Fibroblast of the aortic adventitia (primary cell): Measurements from ENCODE around the gene AP4E1. TPM values are rescaled to one million over a fixed set of nuclear protein-coding genes. Genes with fewer than 3 reads are reported as not detected.
"Not testable (repeated sequence)": the region's sequence is repeated elsewhere in the genome, so short reads cannot be mapped to it uniquely, and the experiment has no call there.

Experiments used
- DNase-seq: peaks from one replicate; pipeline ENCODE4 v3.0.0-alpha.2; 2010; ENCODE audit warnings: low read depth
- H3K4me3 ChIP-seq: 2 replicates; pipeline ENCODE4 v1.5.1; 2011; ENCODE audit warnings: low read depth, mild to moderate bottlenecking, control low read depth, low read length, moderate library complexity
- total RNA-seq: library from RNA; depleted of rRNA; stranded (reverse); fragments of >200 nt; gene quantifications from 2 replicates; pipeline ENCODE4 v1.2.3, GENCODE V29; 2012; ENCODE audit warnings: low replicate concordance
- TF ChIP-seq, protein P1 (sequence below): IDR thresholded peaks from 2 replicates; pipeline ENCODE4 v1.5.1; 2011; ENCODE audit warnings: mild to moderate bottlenecking, low read length, control low read depth, inconsistent platforms; ENCODE audit not compliant: insufficient read depth

AP4E1 gene
- total RNA-seq, 1 donor: 17.1 TPM

DNA sequence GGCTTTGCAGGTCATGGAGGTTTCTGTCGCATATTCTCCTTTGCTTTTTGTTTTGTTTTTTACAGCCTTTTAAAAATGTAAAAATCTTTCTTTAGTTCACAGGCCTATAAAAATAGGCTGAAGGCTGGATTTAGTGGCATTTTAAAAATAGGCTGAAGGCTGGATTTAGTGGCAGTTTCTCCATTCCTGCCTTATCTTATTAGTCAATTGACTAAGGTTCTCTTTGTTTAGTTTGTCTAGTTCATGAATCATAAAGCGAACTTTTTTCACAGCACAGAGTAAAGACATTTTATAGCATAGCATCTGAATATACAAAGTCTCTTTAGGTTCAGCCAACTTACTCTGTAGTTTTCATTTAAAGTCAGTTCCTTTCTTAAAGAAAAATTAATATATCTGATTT is 31.4 kb downstream of the AP4E1 start:
- TF ChIP-seq, protein P1, sequence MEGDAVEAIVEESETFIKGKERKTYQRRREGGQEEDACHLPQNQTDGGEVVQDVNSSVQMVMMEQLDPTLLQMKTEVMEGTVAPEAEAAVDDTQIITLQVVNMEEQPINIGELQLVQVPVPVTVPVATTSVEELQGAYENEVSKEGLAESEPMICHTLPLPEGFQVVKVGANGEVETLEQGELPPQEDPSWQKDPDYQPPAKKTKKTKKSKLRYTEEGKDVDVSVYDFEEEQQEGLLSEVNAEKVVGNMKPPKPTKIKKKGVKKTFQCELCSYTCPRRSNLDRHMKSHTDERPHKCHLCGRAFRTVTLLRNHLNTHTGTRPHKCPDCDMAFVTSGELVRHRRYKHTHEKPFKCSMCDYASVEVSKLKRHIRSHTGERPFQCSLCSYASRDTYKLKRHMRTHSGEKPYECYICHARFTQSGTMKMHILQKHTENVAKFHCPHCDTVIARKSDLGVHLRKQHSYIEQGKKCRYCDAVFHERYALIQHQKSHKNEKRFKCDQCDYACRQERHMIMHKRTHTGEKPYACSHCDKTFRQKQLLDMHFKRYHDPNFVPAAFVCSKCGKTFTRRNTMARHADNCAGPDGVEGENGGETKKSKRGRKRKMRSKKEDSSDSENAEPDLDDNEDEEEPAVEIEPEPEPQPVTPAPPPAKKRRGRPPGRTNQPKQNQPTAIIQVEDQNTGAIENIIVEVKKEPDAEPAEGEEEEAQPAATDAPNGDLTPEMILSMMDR: no peak
- peak; percentile 66 for DNase-seq
- H3K4me3 ChIP-seq: no peak overlapping the region

GRCh38 chr15:50940506-50940905 is 32.0 kb downstream of the AP4E1 start:
- no peak overlapping the region for H3K4me3 ChIP-seq
- TF ChIP-seq, protein P1: no peak
- peak; percentile 44 for DNase-seq

DNA sequence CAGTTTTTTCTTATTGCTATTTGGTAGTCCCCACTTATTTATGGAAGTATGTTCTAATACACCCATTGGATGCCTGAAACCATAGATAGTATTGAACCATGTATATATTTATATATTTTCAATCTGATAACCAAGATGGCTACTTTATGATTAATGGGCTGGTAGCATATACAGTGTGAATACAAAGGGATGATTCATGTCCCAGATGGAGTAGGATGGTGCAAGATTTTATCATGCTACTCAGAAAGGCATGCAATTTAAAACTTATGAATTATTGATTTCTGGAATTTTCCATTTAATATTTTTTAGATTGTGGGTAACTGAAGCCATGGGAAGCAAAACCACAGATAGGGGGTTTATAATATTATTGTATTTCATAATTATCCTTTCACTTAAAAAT is 35.2 kb downstream of the AP4E1 start:
- H3K4me3 ChIP-seq: no peak overlapping the region
- peak; percentile 25 for DNase-seq
- TF ChIP-seq, protein P1: no peak

- H3K4me3 ChIP-seq: no peak overlapping the region
- TF ChIP-seq, protein P1: no peak
- DNase-seq: peak; percentile 71
These were observed 36.2 kb downstream of the AP4E1 start for GRCh38 chr15:50944672-50945071.

- H3K4me3 ChIP-seq: no peak overlapping the region
- TF ChIP-seq, protein P1: no peak
- DNase-seq: peak; percentile 8
These were observed 37.2 kb downstream of the AP4E1 start for GRCh38 chr15:50945725-50946124.

DNA sequence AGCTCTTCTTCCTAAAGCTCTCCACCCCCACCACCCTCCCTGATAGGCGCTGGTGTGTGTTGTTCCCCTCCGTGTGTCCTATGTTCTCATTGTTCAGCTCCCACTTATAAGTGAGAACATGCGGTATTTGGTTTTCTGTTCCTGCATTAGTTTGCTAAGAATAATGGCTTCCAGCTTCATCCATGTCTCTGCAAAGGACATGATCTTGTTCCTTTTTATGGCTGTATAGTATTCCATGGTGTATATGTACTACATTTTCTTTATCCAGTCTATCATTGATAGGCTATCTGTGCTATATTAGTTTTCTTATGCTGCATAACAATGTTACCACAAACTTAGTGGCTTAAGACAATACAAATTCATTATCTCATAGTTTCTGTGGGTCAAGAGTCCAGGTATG is 42.3 kb downstream of the AP4E1 start:
- not testable (repeated sequence) for H3K4me3 ChIP-seq, DNase-seq

GRCh38 chr15:50953302-50953701 is 44.8 kb downstream of the AP4E1 start:
- TF ChIP-seq, protein P1: no peak
- DNase-seq: peak; percentile 58
- no peak overlapping the region for H3K4me3 ChIP-seq

GRCh38 chr15:50954837-50955236 is 46.4 kb downstream of the AP4E1 start:
- not testable (repeated sequence) for DNase-seq, H3K4me3 ChIP-seq
